Stimulated activated CD4-positive, alpha-beta T cell treated with anti-CD3 and anti-CD28 coated beads, Interleukin-1b, Interleukin-23, amount 100 ng/mL, for 24 hours (primary cell): ENCODE results near the gene NEK8.

ENCODE experiments used
- DNase-seq, 4 experiments: peaks; one replicate each; pipeline ENCODE4 v3.0.0-alpha.2; 2020; ENCODE audit warnings: low read depth in 4 of 4, low spot score in 1 of 4

Gene NEK8

GRCh38 chr17:28744104-28744971 lies 15.8 kb downstream of the NEK8 start:
- DNase-seq, result peak in 2 of 4 experiments; percentile 43 to 64

- no peak for DNase-seq
Measured at GRCh38 chr17:28744972-28745785, 16.6 kb downstream of the NEK8 start.

- no peak for DNase-seq
Measured at GRCh38 chr17:28745786-28746411, 17.3 kb downstream of the NEK8 start.

GRCh38 chr17:28746611-28747050 lies 18.0 kb downstream of the NEK8 start:
- DNase-seq, result no peak

- DNase-seq, result no peak
Measured at GRCh38 chr17:28747051-28747691, 18.6 kb downstream of the NEK8 start.

GRCh38 chr17:28747801-28748750 lies 19.5 kb downstream of the NEK8 start:
- no peak for DNase-seq

GRCh38 chr17:28748852-28749515 lies 20.4 kb downstream of the NEK8 start:
- no peak for DNase-seq

- DNase-seq, result no peak
Measured at GRCh38 chr17:28749516-28750177, 21.1 kb downstream of the NEK8 start.

- DNase-seq, result peak; percentile 73 to 84 (median 82)
Measured at GRCh38 chr17:28750178-28751047, 21.8 kb downstream of the NEK8 start.

GRCh38 chr17:28751600-28752366 lies 23.2 kb downstream of the NEK8 start:
- no peak for DNase-seq

- DNase-seq, result no peak
Measured at GRCh38 chr17:28755486-28755885, 26.9 kb downstream of the NEK8 start.

GRCh38 chr17:28756049-28756804 lies 27.6 kb downstream of the NEK8 start:
- no peak for DNase-seq

- no peak for DNase-seq
Measured at GRCh38 chr17:28758411-28759121, 30.0 kb downstream of the NEK8 start.

- DNase-seq, result no peak
Measured at GRCh38 chr17:28759256-28759865, 30.8 kb downstream of the NEK8 start.
